HepG2 (cell line): ENCODE results near the gene UBXN2A. TPM values are rescaled to one million over a fixed set of nuclear protein-coding genes. Genes with fewer than 3 reads are reported as not detected.

Experiments
- ELF3 ChIP-seq: IDR thresholded peaks from 2 replicates; pipeline ENCODE4 v1.6.1; 2016; ENCODE audit warnings: missing genetic modification reagents, missing compliant biosample characterization
- GATAD1 ChIP-seq: IDR thresholded peaks from 2 replicates; pipeline ENCODE4 v1.6.1; 2016; ENCODE audit warnings: missing genetic modification reagents, missing compliant biosample characterization
- GFI1 ChIP-seq: sonication (generic); formaldehyde crosslinking; IDR thresholded peaks from 2 replicates; pipeline ENCODE4 v1.5.0; 2020; ENCODE audit warnings: missing genetic modification reagents, mild to moderate bottlenecking, borderline replicate concordance
- KAT8 ChIP-seq: IDR thresholded peaks from 2 replicates; pipeline ENCODE4 v1.6.1; 2016; ENCODE audit warnings: missing genetic modification reagents, missing compliant biosample characterization
- KDM6A ChIP-seq: IDR thresholded peaks from 2 replicates; pipeline ENCODE4 v1.6.1; 2016; ENCODE audit warnings: low read depth
- KLF12 ChIP-seq: sonication (generic); formaldehyde crosslinking; IDR thresholded peaks from 2 replicates; pipeline ENCODE4 v1.4.0; 2020; ENCODE audit warnings: missing genetic modification reagents, borderline replicate concordance
- MAX ChIP-seq: IDR thresholded peaks from 2 replicates; pipeline ENCODE4 v1.6.1; 2012; ENCODE audit warnings: inconsistent platforms
- NCOR1 ChIP-seq: fragments of 200-600 bp; sonication (generic); IDR thresholded peaks from 2 replicates; pipeline ENCODE4 v1.7.0; 2017; ENCODE audit warnings: antibody characterized with exemption, low read length, borderline replicate concordance
- NFKB2 ChIP-seq: sonication (generic); formaldehyde crosslinking; IDR thresholded peaks from 2 replicates; pipeline ENCODE4 v1.4.0; 2020; ENCODE audit warnings: missing genetic modification reagents, borderline replicate concordance
- SP5 ChIP-seq: IDR thresholded peaks from 2 replicates; pipeline ENCODE4 v1.6.1; 2016; ENCODE audit warnings: low read depth, borderline replicate concordance
- THAP7 ChIP-seq: sonication (generic); formaldehyde crosslinking; IDR thresholded peaks from 2 replicates; pipeline ENCODE4 v1.8.1; 2023; ENCODE audit warnings: mild to moderate bottlenecking, missing genetic modification reagents
- YEATS2 ChIP-seq: sonication (generic); formaldehyde crosslinking; IDR thresholded peaks from 2 replicates; pipeline ENCODE4 v1.4.0; 2020; ENCODE audit warnings: missing genetic modification reagents, borderline replicate concordance
- ZBTB34 ChIP-seq: sonication (generic); formaldehyde crosslinking; IDR thresholded peaks from 2 replicates; pipeline ENCODE4 v1.8.0; 2022; ENCODE audit warnings: mild to moderate bottlenecking, missing genetic modification reagents
- ZC3H4 ChIP-seq: sonication (generic); formaldehyde crosslinking; IDR thresholded peaks from 2 replicates; pipeline ENCODE4 v1.4.0; 2020; ENCODE audit warnings: missing genetic modification reagents, borderline replicate concordance
- ZHX1 ChIP-seq: sonication (generic); formaldehyde crosslinking; IDR thresholded peaks from 2 replicates; pipeline ENCODE4 v1.8.1; 2022; ENCODE audit warnings: low read depth, mild to moderate bottlenecking, missing genetic modification reagents
- ZNF136 ChIP-seq: sonication (generic); formaldehyde crosslinking; IDR thresholded peaks from 2 replicates; pipeline ENCODE4 v1.8.1; 2022; ENCODE audit warnings: low read depth, mild to moderate bottlenecking, moderate library complexity, missing genetic modification reagents
- ZNF256 ChIP-seq: sonication (generic); formaldehyde crosslinking; conservative IDR thresholded peaks from 2 replicates; pipeline ENCODE4 v1.4.0; 2020; ENCODE audit warnings: missing genetic modification reagents
- ZNF512 ChIP-seq: sonication (generic); formaldehyde crosslinking; IDR thresholded peaks from 2 replicates; pipeline ENCODE4 v1.4.0; 2020; ENCODE audit warnings: mild to moderate bottlenecking, missing genetic modification reagents
- ZNF557 ChIP-seq: sonication (generic); formaldehyde crosslinking; IDR thresholded peaks from 2 replicates; pipeline ENCODE4 v1.4.0; 2020; ENCODE audit warnings: missing genetic modification reagents
- ZNF577 ChIP-seq: sonication (generic); formaldehyde crosslinking; IDR thresholded peaks from 2 replicates; pipeline ENCODE4 v1.4.0; 2020; ENCODE audit warnings: mild to moderate bottlenecking, low read depth, missing genetic modification reagents, borderline replicate concordance
- ZNF670 ChIP-seq: sonication (generic); formaldehyde crosslinking; IDR thresholded peaks from 2 replicates; pipeline ENCODE4 v1.8.0; 2022; ENCODE audit warnings: mild to moderate bottlenecking, missing genetic modification reagents, borderline replicate concordance
- ZNF747 ChIP-seq: sonication (generic); formaldehyde crosslinking; IDR thresholded peaks from 2 replicates; pipeline ENCODE4 v1.8.1; 2023; ENCODE audit warnings: missing genetic modification reagents, mild to moderate bottlenecking, borderline replicate concordance
- ZNF766 ChIP-seq: sonication (generic); formaldehyde crosslinking; IDR thresholded peaks from 2 replicates; pipeline ENCODE4 v1.5.0; 2020; ENCODE audit warnings: missing genetic modification reagents, borderline replicate concordance
- polyA plus RNA-seq, 8 experiments: library from polyadenylated mRNA; depleted of rRNA in 3 of 8; stranded (reverse) in 7 of 8; unstranded in 1 of 8; fragments of >200 nt; fragmentation: Illumina TruSeq in 4 of 8; extraction: Trizol in 4 of 8; gene quantifications; 2 replicates each; pipeline versions ENCODE4 v1.2.1 to v1.2.3, GENCODE V29; 2011 to 2016; ENCODE audit warnings: low read depth in 4 of 8, missing spikeins in 1 of 8, mixed read lengths in 1 of 8; ENCODE audit not compliant: insufficient read depth in 1 of 8
- total RNA-seq, 5 experiments: library from RNA; depleted of rRNA; stranded (reverse); fragments of >200 nt; fragmentation: Illumina TruSeq; extraction: Trizol; gene quantifications; 2 replicates each; pipeline ENCODE4 v1.2.3, GENCODE V29; 2016; ENCODE audit warnings: low read depth in 1 of 5

UBXN2A gene
- total and polyA plus RNA-seq, 2 of the 13 experiments (the other 11 are each of a cell fraction or from before 2014, with no cell fraction given) = 8.3 to 20.9 TPM

- TF ChIP-seq KLF12 (CRISPR knock-in tag) (no peak), ZNF136 (CRISPR knock-in tag) (no peak), KDM6A (CRISPR knock-in tag) (peak; percentile 88), ZNF512 (no peak), ZNF557 (CRISPR knock-in tag) (no peak), ZC3H4 (CRISPR knock-in tag) (no peak), NFKB2 (0 out of 2 replicates have a peak, but pooled peaks have one; percentile 58), ZNF256 (no peak; the same call in 1 of the 2 replicates), THAP7 (peak; percentile 43; the same call in 1 of the 2 replicates), ZHX1 (CRISPR knock-in tag) (peak; percentile 75; the same call in 1 of the 2 replicates), NCOR1 (peak; percentile 92), ZNF747 (peak; percentile 63; the same call in 1 of the 2 replicates), ZNF577 (CRISPR knock-in tag) (no peak), GATAD1 (peak; percentile 55; the same call in 1 of the 2 replicates), ZNF670 (CRISPR knock-in tag) (no peak), MAX (no peak; the same call in 1 of the 2 replicates), SP5 (CRISPR knock-in tag) (peak; percentile 26; the same call in 1 of the 2 replicates), YEATS2 (CRISPR knock-in tag) (no peak), ZBTB34 (CRISPR knock-in tag) (peak; percentile 93), GFI1 (CRISPR knock-in tag) (peak; percentile 61; the same call in 1 of the 2 replicates), KAT8 (CRISPR knock-in tag) (peak; percentile 72), ELF3 (CRISPR knock-in tag) (0 out of 2 replicates have a peak, but pooled peaks have one; percentile 17), ZNF766 (CRISPR knock-in tag) (no peak)
Observed at GRCh38 chr2:24022324-24022974, 82.2 kb downstream of the UBXN2A start (continued).
